Esophagus squamous epithelium (tissue), 4 donors: ENCODE measurements around the gene TAL1.
"Not testable (repeated sequence)": the region's sequence is repeated elsewhere in the genome, so short reads cannot be mapped to it uniquely, and the experiment has no call there.

Experiments
- POLR2A ChIP-seq, 4 donors: fragments of 450-650 bp; IDR thresholded peaks; one replicate each; pipeline ENCODE4 v1.6.1; 2017; ENCODE audit warnings: antibody characterized with exemption in 4 of 4, mild to moderate bottlenecking in 4 of 4, moderate library complexity in 3 of 4
- TF ChIP-seq, protein P1 (sequence below), 6 experiments: fragments of 450-650 bp in 4 of 6; fragments of 200-600 bp in 2 of 6; sonication (generic) in 2 of 6; IDR thresholded peaks; one replicate each; pipeline ENCODE4 v1.5.1; 2016 to 2019; ENCODE audit warnings: antibody characterized with exemption in 6 of 6, mild to moderate bottlenecking in 4 of 6, moderate library complexity in 4 of 6

DNA sequence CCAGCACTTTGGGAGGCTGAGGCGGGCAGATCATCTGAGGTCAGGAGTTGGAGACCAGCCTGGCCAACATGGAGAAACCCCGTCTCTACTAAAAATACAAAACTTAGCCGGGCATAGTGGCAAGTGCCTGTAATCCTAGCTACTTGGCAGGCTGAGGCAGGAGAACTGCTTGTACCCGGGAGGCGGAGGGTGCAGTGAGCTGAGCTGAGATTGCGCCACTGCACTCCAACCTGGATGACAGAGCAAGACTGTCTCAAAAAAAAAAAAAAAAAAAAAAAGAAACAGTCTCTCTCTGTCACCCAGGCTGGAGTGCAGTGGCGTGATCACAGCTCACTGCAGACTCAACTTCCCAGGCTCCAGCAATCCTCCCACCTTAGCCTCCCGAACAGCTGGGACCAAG, 33.5 kb upstream of the TAL1 start:
- TF ChIP-seq POLR2A (IDR thresholded peaks at IDR 0.05) = not testable (repeated sequence)
- TF ChIP-seq, protein P1, sequence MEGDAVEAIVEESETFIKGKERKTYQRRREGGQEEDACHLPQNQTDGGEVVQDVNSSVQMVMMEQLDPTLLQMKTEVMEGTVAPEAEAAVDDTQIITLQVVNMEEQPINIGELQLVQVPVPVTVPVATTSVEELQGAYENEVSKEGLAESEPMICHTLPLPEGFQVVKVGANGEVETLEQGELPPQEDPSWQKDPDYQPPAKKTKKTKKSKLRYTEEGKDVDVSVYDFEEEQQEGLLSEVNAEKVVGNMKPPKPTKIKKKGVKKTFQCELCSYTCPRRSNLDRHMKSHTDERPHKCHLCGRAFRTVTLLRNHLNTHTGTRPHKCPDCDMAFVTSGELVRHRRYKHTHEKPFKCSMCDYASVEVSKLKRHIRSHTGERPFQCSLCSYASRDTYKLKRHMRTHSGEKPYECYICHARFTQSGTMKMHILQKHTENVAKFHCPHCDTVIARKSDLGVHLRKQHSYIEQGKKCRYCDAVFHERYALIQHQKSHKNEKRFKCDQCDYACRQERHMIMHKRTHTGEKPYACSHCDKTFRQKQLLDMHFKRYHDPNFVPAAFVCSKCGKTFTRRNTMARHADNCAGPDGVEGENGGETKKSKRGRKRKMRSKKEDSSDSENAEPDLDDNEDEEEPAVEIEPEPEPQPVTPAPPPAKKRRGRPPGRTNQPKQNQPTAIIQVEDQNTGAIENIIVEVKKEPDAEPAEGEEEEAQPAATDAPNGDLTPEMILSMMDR (IDR thresholded peaks at IDR 0.05) = not testable (repeated sequence)
